HCT116 (cell line): Measurements from ENCODE around the gene MPZL2. TPM values are rescaled to one million over a fixed set of nuclear protein-coding genes. Genes with fewer than 3 reads are reported as not detected.

Experiments used
- ATAC-seq: fragments of 200-7000 bp; cut with Tn5 transposase; 2 replicates; pipeline ENCODE4 v1.9.1; 2020; ENCODE audit warnings: mild to moderate bottlenecking, moderate library complexity
- BruUV-seq: library from RNA; stranded (reverse); fragments of 400-500 nt; replicated peaks from 2 replicates; lab custom pipeline; 2021; lab: Mats Ljungman, UMichigan
- CTCF ChIA-PET: fragments of 300-600 bp; sonication (Branson Sonifier 250); formaldehyde crosslinking; loops from one replicate; lab custom pipeline; 2021; ENCODE audit warnings: antibody characterized with exemption; lab: Charles Lee
- POLR2A ChIA-PET: fragments of 300-600, 350-600 bp; sonication (Branson Sonifier 250); formaldehyde crosslinking; loops from one replicate; lab custom pipeline; 2021; ENCODE audit warnings: antibody characterized with exemption; lab: Charles Lee
- RAD21 ChIA-PET, 2 experiments: fragments of 300-600 bp; sonication (Branson Sonifier 250); formaldehyde crosslinking; loops; one replicate each; lab custom pipeline; 2023; ENCODE audit warnings: low total read pairs in 2 of 2; ENCODE audit not compliant: uncharacterized antibody in 2 of 2, unreplicated experiment in 2 of 2, low non-redundant PET in 1 of 2; lab: Charles Lee
- DNase-seq: peaks from one replicate; pipeline ENCODE4 v3.0.0-alpha.2; 2010; ENCODE audit warnings: low read depth, low spot score
- H2AFZ ChIP-seq: fragments of 200-600 bp; shearing (Covaris generic), sonication (generic); 2 replicates; pipeline ENCODE4 v1.6.1; 2017; ENCODE audit warnings: low read depth, mixed run types, mixed read lengths, antibody characterized with exemption, low read length; ENCODE audit not compliant: poor library complexity, severe bottlenecking
- H3K27ac ChIP-seq: 2 replicates; pipeline ENCODE4 v1.5.1; 2012; ENCODE audit warnings: low read depth, low read length
- H3K27me3 ChIP-seq: fragments of 200-600 bp; sonication (generic); 2 replicates; pipeline ENCODE4 v1.6.1; 2016; ENCODE audit warnings: mixed run types, low read length, mixed read lengths; ENCODE audit not compliant: insufficient read depth
- H3K36me3 ChIP-seq, 2 experiments: fragments of 200-500 bp in 1 of 2; fragments of 200-600 bp in 1 of 2; sonication (Bioruptor generic) in 1 of 2; sonication (generic) in 1 of 2; 2 replicates each; pipeline versions ENCODE4 v1.5.1 to v1.6.1; 2014 to 2016; ENCODE audit warnings: low read length in 2 of 2, inconsistent platforms in 1 of 2, mixed read lengths in 1 of 2, mixed run types in 1 of 2; ENCODE audit not compliant: insufficient read depth in 2 of 2, control insufficient read depth in 1 of 2
- H3K4me1 ChIP-seq, 2 experiments: fragments of 200-600 bp in 1 of 2; sonication (generic) in 1 of 2; 2 replicates each; pipeline versions ENCODE4 v1.5.1 to v1.6.1; 2012 to 2017; ENCODE audit warnings: low read length in 2 of 2, inconsistent platforms in 1 of 2, mild to moderate bottlenecking in 1 of 2, mixed read lengths in 1 of 2, mixed run types in 1 of 2, moderate library complexity in 1 of 2; ENCODE audit not compliant: insufficient read depth in 2 of 2, control insufficient read depth in 1 of 2
- H3K4me2 ChIP-seq: fragments of 200-600 bp; sonication (generic); 2 replicates; pipeline ENCODE4 v1.6.1; 2017; ENCODE audit warnings: mixed run types, low read length, mixed read lengths
- H3K4me3 ChIP-seq, 2 experiments: fragments of 200-600 bp in 1 of 2; sonication (generic) in 1 of 2; replicated peaks in 1 of 2; 2 replicates each; pipeline ENCODE4 v1.5.1; 2011 to 2016; ENCODE audit warnings: low read length in 2 of 2, control low read depth in 1 of 2, low read depth in 1 of 2, mild to moderate bottlenecking in 1 of 2, mixed read lengths in 1 of 2, mixed run types in 1 of 2
- H3K79me2 ChIP-seq: fragments of 200-600 bp; sonication (generic); 2 replicates; pipeline ENCODE4 v1.6.1; 2017; ENCODE audit warnings: mild to moderate bottlenecking, mixed run types, low read length, moderate library complexity, mixed read lengths; ENCODE audit not compliant: insufficient read depth
- H3K9ac ChIP-seq: fragments of 200-600 bp; sonication (generic); 2 replicates; pipeline ENCODE4 v1.6.1; 2016; ENCODE audit warnings: low read length, mixed read lengths
- H3K9me2 ChIP-seq: fragments of 200-600 bp; sonication (generic), shearing (Covaris generic); 2 replicates; pipeline ENCODE4 v1.6.1; 2017; ENCODE audit warnings: mixed run types, mild to moderate bottlenecking, moderate library complexity; ENCODE audit not compliant: insufficient read depth
- H3K9me3 ChIP-seq, 2 experiments: fragments of 200-500 bp in 1 of 2; fragments of 200-600 bp in 1 of 2; sonication (Bioruptor generic) in 1 of 2; sonication (generic) in 1 of 2; 2 replicates each; pipeline ENCODE4 v1.6.1; 2014 to 2017; ENCODE audit warnings: low read length in 2 of 2, mixed read lengths in 2 of 2, inconsistent platforms in 1 of 2, low read depth in 1 of 2, mild to moderate bottlenecking in 1 of 2, mixed run types in 1 of 2, moderate library complexity in 1 of 2; ENCODE audit not compliant: control insufficient read depth in 1 of 2, insufficient read depth in 1 of 2
- H4K20me1 ChIP-seq: fragments of 200-600 bp; sonication (generic), shearing (Covaris generic); 2 replicates; pipeline ENCODE4 v1.6.1; 2017; ENCODE audit warnings: mixed run types, mild to moderate bottlenecking, moderate library complexity; ENCODE audit not compliant: insufficient read depth
- ATF3 ChIP-seq: IDR thresholded peaks from 2 replicates; pipeline ENCODE4 v1.6.1; 2012
- CBX3 ChIP-seq: IDR thresholded peaks from 2 replicates; pipeline ENCODE4 v1.6.1; 2012; ENCODE audit warnings: low read depth
- CEBPB ChIP-seq: IDR thresholded peaks from 2 replicates; pipeline ENCODE4 v1.6.1; 2012; ENCODE audit warnings: low read depth
- CTCF ChIP-seq, 3 experiments: fragments of 200-600 bp in 1 of 3; sonication (generic) in 1 of 3; IDR thresholded peaks in 2 of 3; conservative IDR thresholded peaks in 1 of 3; 2 replicates each; pipeline ENCODE4 v1.5.1; 2012 to 2017; ENCODE audit warnings: low read depth in 2 of 3, low read length in 2 of 3, antibody characterized with exemption in 1 of 3, borderline replicate concordance in 1 of 3, control low read depth in 1 of 3, mild to moderate bottlenecking in 1 of 3, mixed read lengths in 1 of 3, mixed run types in 1 of 3, moderate library complexity in 1 of 3; ENCODE audit not compliant: insufficient read depth in 1 of 3
- EGR1 ChIP-seq: IDR thresholded peaks from 2 replicates; pipeline ENCODE4 v1.6.1; 2012; ENCODE audit warnings: low read depth
- ELF1 ChIP-seq: IDR thresholded peaks from 2 replicates; pipeline ENCODE4 v1.6.1; 2012; ENCODE audit warnings: low read depth, borderline replicate concordance
- EZH2phosphoT487 ChIP-seq: fragments of 200-600 bp; IDR thresholded peaks from 2 replicates; pipeline ENCODE4 v1.6.1; 2018; ENCODE audit warnings: antibody characterized with exemption, borderline replicate concordance
- POLR2AphosphoS5 ChIP-seq: IDR thresholded peaks from 2 replicates; pipeline ENCODE4 v1.6.1; 2011; ENCODE audit warnings: mild to moderate bottlenecking, low read depth, low read length, moderate library complexity
- RAD21 ChIP-seq: IDR thresholded peaks from 2 replicates; pipeline ENCODE4 v1.6.1; 2012; ENCODE audit warnings: low read depth, mild to moderate bottlenecking
- SIN3A ChIP-seq: IDR thresholded peaks from 2 replicates; pipeline ENCODE4 v1.6.1; 2012; ENCODE audit warnings: low read depth
- SP1 ChIP-seq: IDR thresholded peaks from 2 replicates; pipeline ENCODE4 v1.6.1; 2012; ENCODE audit warnings: low read depth
- SRF ChIP-seq: IDR thresholded peaks from 2 replicates; pipeline ENCODE4 v1.6.1; 2012; ENCODE audit warnings: low read depth
- ZNF274 ChIP-seq: fragments of 200-500 bp; sonication (Bioruptor generic); IDR thresholded peaks from 2 replicates; pipeline ENCODE4 v1.6.1; 2014; ENCODE audit warnings: mild to moderate bottlenecking, low read depth, low read length, inconsistent platforms
- intact Hi-C: fragments of 100-400 bp; cut with micrococcal nuclease; formaldehyde crosslinking; loops from 2 replicates; pipeline ENCODE4 v1.10.0; 2022
- total RNA-seq: library from RNA; stranded (reverse); gene quantifications from one replicate; pipeline ENCODE4 v1.2.1, GENCODE V29; 2021; ENCODE audit not compliant: unreplicated experiment

The MPZL2 gene
- total RNA-seq, 1 experiment from 2014 or later: 16.8 TPM

- Histone ChIP-seq H3K4me1 (no peaks in the 10 kb centered on the region), H3K9ac (no peak overlapping the region), H3K9me3 (no peaks in the 10 kb centered on the region), H3K27ac (no peak overlapping the region), H3K4me2 (no peak overlapping the region)
- CTCF ChIA-PET: interaction anchor here (0.7 kb wide), 1 partner anchor 42 kb away, joined by 3 read pairs; the partner anchor contains the start of gene MPZL2
- POLR2A ChIA-PET: no interaction called here
- no peak for TF ChIP-seq CTCF (IDR thresholded peaks at IDR 0.05 in 2 of 3, conservative IDR thresholded peaks at IDR 0.05 in 1 of 3; ENCODE audit: borderline replicate concordance in 1 of 3, insufficient read depth in 1 of 3, low read depth in 2 of 3, low read length in 2 of 3)
- no peak for TF ChIP-seq EGR1
- no peak for TF ChIP-seq SIN3A
- TF ChIP-seq CEBPB: no peak
- no peak for TF ChIP-seq POLR2AphosphoS5
- no peak for TF ChIP-seq SP1
- no peak for TF ChIP-seq ELF1
- no peak for TF ChIP-seq ZNF274
- TF ChIP-seq RAD21: no peak
- no peak for TF ChIP-seq SRF
- TF ChIP-seq CBX3: no peak
- TF ChIP-seq EZH2phosphoT487: no peak
- TF ChIP-seq ATF3: no peak
- TF ChIP-seq, all 23 proteins: peak for 0
- no peaks in the 10 kb centered on the region for H3K36me3 ChIP-seq
- no TSS peak for BruUV-seq
- no peaks in the 10 kb centered on the region for H3K79me2 ChIP-seq
- no peak overlapping the region for H3K4me3 ChIP-seq
- RAD21 ChIA-PET: no interaction called here
- H2AFZ ChIP-seq: no peak overlapping the region
- H4K20me1 ChIP-seq: no peaks in the 10 kb centered on the region
- ATAC-seq: no peak
- no peaks in the 10 kb centered on the region; the same call in 1 of the 2 replicates for H3K27me3 ChIP-seq
- DNase-seq: no peak
- intact Hi-C loops: no loop called here
- no peaks in the 10 kb centered on the region for H3K9me2 ChIP-seq
Observed at GRCh38 chr11:118222437-118222836, 41.7 kb downstream of the MPZL2 start.
